LNCaP clone FGC (cell line): ENCODE data around the gene CRACR2A.

Experiments used
- DNase-seq: peaks from one replicate; pipeline ENCODE4 v3.0.0-alpha.2; 2011; ENCODE audit warnings: low read depth
- H3K4me3 ChIP-seq: 2 replicates; pipeline ENCODE4 v1.5.1; 2011; ENCODE audit warnings: mild to moderate bottlenecking, low read depth, low read length, control low read depth
- CTCF ChIP-seq: IDR thresholded peaks from 2 replicates; pipeline ENCODE4 v1.5.1; 2012; ENCODE audit warnings: mild to moderate bottlenecking; ENCODE audit not compliant: control insufficient read depth, insufficient read depth; ENCODE audit errors: extremely low read depth

Gene CRACR2A

GRCh38 chr12:3790642-3791041 is 37.7 kb upstream of the CRACR2A start:
- TF ChIP-seq CTCF: no peak
- no peak for DNase-seq
- H3K4me3 ChIP-seq: peak overlapping the region; percentile 5; the same call in 1 of the 2 replicates

GRCh38 chr12:3789838-3790237 is 36.9 kb upstream of the CRACR2A start:
- no peak for DNase-seq
- no peak for TF ChIP-seq CTCF
- H3K4me3 ChIP-seq: no peak overlapping the region

GRCh38 chr12:3777206-3777809 is 24.4 kb upstream of the CRACR2A start:
- peak; percentile 81 for TF ChIP-seq CTCF
- no peak overlapping the region for H3K4me3 ChIP-seq
- DNase-seq: peak; percentile 33

- TF ChIP-seq CTCF: no peak
- no peak overlapping the region for H3K4me3 ChIP-seq
- no peak for DNase-seq
Observed at GRCh38 chr12:3775385-3776035, 22.6 kb upstream of the CRACR2A start.

GRCh38 chr12:3772380-3772779 is 19.5 kb upstream of the CRACR2A start:
- H3K4me3 ChIP-seq: no peak overlapping the region
- no peak for DNase-seq
- TF ChIP-seq CTCF: no peak

GRCh38 chr12:3771853-3772252 is 18.9 kb upstream of the CRACR2A start:
- H3K4me3 ChIP-seq: no peak overlapping the region
- no peak for DNase-seq
- no peak for TF ChIP-seq CTCF

GRCh38 chr12:3770891-3771290 is 18.0 kb upstream of the CRACR2A start:
- no peak for DNase-seq
- TF ChIP-seq CTCF: no peak
- H3K4me3 ChIP-seq: no peak overlapping the region
